22Rv1 (cell line): ENCODE measurements around the gene TPD52L3.

ENCODE experiments used
- H3K27ac ChIP-seq: fragments of 450-650 bp; 2 replicates; pipeline ENCODE4 v1.5.1; 2017
- CTCF ChIP-seq: fragments of 450-650 bp; IDR thresholded peaks from 2 replicates; pipeline ENCODE4 v1.5.1; 2017; ENCODE audit warnings: mild to moderate bottlenecking
- ZFX ChIP-seq: fragments of 450-650 bp; IDR thresholded peaks from 2 replicates; pipeline ENCODE4 v1.6.1; 2017; ENCODE audit warnings: antibody characterized with exemption, borderline replicate concordance

The TPD52L3 gene

DNA sequence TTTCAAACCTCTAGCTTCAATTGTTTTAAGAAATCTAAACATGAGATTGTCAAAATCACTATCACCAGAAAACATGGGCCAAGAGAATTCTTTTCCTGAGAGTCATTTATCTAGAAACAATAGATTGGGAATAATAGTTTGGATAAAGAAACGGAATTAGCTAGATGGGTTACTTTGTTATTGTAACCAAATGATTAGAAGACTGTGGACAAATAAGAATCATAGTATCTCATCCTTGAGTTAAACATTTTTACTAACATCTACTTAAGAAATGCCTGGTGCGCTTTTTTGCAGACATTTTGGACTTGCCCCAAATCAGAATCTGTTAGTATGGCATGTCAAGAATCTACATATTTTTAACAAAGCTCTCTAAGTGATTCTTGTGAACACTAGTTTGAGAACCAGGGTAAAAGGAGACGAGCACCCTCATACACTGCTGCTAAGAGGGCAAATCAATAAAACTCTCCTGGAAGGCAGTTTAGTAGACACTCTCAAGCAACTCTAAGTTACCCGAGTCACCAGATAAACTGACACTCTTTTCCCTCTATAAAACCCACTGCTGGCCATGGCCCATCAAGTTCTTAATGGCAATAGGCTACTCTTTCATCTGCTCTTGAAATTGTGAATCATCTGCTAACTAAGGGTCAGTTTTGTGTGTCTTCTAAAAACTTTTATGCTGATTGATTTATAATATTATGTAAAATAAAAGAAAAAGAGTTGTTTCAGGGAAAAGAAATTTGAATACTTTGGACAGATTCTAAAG, 39.1 kb downstream of the TPD52L3 start:
- H3K27ac ChIP-seq = no peak overlapping the region
- TF ChIP-seq CTCF (no peak), ZFX (no peak)

- no peak for TF ChIP-seq CTCF
- no peak for TF ChIP-seq ZFX
These were observed 40.7 kb downstream of the TPD52L3 start for GRCh38 chr9:6368831-6369230.

More at GRCh38 chr9:6368831-6369230, 40.7 kb downstream of the TPD52L3 start:
- H3K27ac ChIP-seq = no peak overlapping the region
